HG03442 (cell line): Measurements from ENCODE around the gene EEF1AKMT1.

ENCODE experiments used
- ATAC-seq: cut with Tn5 transposase; IDR thresholded peaks from one replicate; pipeline ENCODE4 v1.9.1; 2021; ENCODE audit warnings: mild to moderate bottlenecking, moderate library complexity; ENCODE audit not compliant: unreplicated experiment

EEF1AKMT1 gene

GRCh38 chr13:20719783-20720182 lies 54.0 kb downstream of the EEF1AKMT1 start:
- ATAC-seq: no peak

- no peak for ATAC-seq
These were observed 54.7 kb downstream of the EEF1AKMT1 start for GRCh38 chr13:20718958-20719566.

GRCh38 chr13:20717581-20718542 lies 55.9 kb downstream of the EEF1AKMT1 start:
- no peak for ATAC-seq

- no peak for ATAC-seq
These were observed 56.8 kb downstream of the EEF1AKMT1 start for GRCh38 chr13:20716951-20717350.

GRCh38 chr13:20715330-20715712 lies 58.4 kb downstream of the EEF1AKMT1 start:
- no peak for ATAC-seq

- no peak for ATAC-seq
These were observed 59.0 kb downstream of the EEF1AKMT1 start for GRCh38 chr13:20714563-20715329.

GRCh38 chr13:20714161-20714560 lies 59.6 kb downstream of the EEF1AKMT1 start:
- no peak for ATAC-seq

- ATAC-seq: no peak
These were observed 60.0 kb downstream of the EEF1AKMT1 start for GRCh38 chr13:20713751-20714150.

GRCh38 chr13:20713014-20713376 lies 60.8 kb downstream of the EEF1AKMT1 start:
- ATAC-seq: no peak

GRCh38 chr13:20711301-20712044 lies 62.3 kb downstream of the EEF1AKMT1 start:
- no peak for ATAC-seq

- no peak for ATAC-seq
These were observed 64.0 kb downstream of the EEF1AKMT1 start for GRCh38 chr13:20709782-20710181.

GRCh38 chr13:20709369-20709768 lies 64.4 kb downstream of the EEF1AKMT1 start:
- no peak for ATAC-seq

- ATAC-seq: no peak
These were observed 65.5 kb downstream of the EEF1AKMT1 start for GRCh38 chr13:20708216-20708615.

- ATAC-seq: no peak
These were observed 67.1 kb downstream of the EEF1AKMT1 start for GRCh38 chr13:20706661-20707060.

GRCh38 chr13:20704459-20705069 lies 69.2 kb downstream of the EEF1AKMT1 start:
- no peak for ATAC-seq

- ATAC-seq: peak; percentile 88
These were observed 69.8 kb downstream of the EEF1AKMT1 start for GRCh38 chr13:20703780-20704458.

- peak; percentile 17 for ATAC-seq
These were observed 70.6 kb downstream of the EEF1AKMT1 start, which contains the start of gene IL17D for GRCh38 chr13:20702915-20703779. Gene IL17D (plus strand): TSS chr13:20703699. CDS start chr13:20704002, 303 bp downstream.

GRCh38 chr13:20702530-20702914 lies 71.2 kb downstream of the EEF1AKMT1 start:
- ATAC-seq: no peak

GRCh38 chr13:20701461-20701860 lies 72.3 kb downstream of the EEF1AKMT1 start:
- no peak for ATAC-seq
